Measurements from ENCODE around the gene PDXK. TPM values are rescaled to one million over a fixed set of nuclear protein-coding genes. Genes with fewer than 3 reads are reported as not detected.

Gene PDXK
- total RNA-seq, 3 donors from 2014 or later: 51.5 to 79.2 (median 65.6) TPM

DNA sequence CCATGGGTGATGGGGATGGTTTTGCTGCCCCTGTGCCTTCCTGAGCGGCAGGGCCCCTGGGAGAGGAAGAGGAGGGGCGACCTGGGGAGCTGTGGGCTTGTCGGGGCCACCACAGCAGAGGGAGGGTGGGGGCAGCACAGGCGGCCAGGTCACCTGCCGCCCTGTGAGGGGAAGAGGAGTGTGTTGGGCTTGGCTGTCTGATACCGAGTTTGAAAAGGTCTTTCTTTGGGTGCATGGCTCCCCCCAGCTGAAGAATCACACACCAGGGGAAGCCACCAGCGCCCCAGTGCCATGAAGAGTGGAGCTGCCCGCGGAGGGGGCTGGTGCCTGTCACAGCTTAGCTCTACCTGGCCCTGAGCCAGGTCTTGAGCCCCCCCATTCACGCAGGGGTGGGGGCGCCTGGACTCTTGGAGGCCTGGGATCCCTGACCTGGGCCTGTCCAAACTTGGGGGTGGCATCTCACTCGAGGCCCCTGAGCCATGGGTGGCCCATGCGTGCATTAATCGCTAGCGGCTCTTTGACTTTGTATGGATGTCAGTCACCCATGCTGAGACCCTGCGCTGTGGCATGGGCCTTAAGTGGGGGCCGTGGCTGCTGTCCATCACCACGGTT, 30.8 kb downstream of the PDXK start:
- DNase-seq (ENCODE audit: low spot score in 2 of 2): no peak
- H3K27me3 ChIP-seq: no peaks in the 10 kb centered on the region
- TF ChIP-seq POLR2A (IDR thresholded peaks at IDR 0.05) (no peak), POLR2AphosphoS5 (IDR thresholded peaks at IDR 0.05) (no peak)
- TF ChIP-seq, protein P1, sequence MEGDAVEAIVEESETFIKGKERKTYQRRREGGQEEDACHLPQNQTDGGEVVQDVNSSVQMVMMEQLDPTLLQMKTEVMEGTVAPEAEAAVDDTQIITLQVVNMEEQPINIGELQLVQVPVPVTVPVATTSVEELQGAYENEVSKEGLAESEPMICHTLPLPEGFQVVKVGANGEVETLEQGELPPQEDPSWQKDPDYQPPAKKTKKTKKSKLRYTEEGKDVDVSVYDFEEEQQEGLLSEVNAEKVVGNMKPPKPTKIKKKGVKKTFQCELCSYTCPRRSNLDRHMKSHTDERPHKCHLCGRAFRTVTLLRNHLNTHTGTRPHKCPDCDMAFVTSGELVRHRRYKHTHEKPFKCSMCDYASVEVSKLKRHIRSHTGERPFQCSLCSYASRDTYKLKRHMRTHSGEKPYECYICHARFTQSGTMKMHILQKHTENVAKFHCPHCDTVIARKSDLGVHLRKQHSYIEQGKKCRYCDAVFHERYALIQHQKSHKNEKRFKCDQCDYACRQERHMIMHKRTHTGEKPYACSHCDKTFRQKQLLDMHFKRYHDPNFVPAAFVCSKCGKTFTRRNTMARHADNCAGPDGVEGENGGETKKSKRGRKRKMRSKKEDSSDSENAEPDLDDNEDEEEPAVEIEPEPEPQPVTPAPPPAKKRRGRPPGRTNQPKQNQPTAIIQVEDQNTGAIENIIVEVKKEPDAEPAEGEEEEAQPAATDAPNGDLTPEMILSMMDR (IDR thresholded peaks at IDR 0.05): no peak
- H3K27ac ChIP-seq: no peak overlapping the region
- no peaks in the 10 kb centered on the region for H3K4me1 ChIP-seq
- intact Hi-C loops (cut with DNase I; ENCODE audit: low total_unique reads): no loop called here
- peaks cover 3% of the 10 kb centered on the region for H3K36me3 ChIP-seq
- no peak overlapping the region for H3K4me3 ChIP-seq
- no peaks in the 10 kb centered on the region for H3K9me3 ChIP-seq

DNA sequence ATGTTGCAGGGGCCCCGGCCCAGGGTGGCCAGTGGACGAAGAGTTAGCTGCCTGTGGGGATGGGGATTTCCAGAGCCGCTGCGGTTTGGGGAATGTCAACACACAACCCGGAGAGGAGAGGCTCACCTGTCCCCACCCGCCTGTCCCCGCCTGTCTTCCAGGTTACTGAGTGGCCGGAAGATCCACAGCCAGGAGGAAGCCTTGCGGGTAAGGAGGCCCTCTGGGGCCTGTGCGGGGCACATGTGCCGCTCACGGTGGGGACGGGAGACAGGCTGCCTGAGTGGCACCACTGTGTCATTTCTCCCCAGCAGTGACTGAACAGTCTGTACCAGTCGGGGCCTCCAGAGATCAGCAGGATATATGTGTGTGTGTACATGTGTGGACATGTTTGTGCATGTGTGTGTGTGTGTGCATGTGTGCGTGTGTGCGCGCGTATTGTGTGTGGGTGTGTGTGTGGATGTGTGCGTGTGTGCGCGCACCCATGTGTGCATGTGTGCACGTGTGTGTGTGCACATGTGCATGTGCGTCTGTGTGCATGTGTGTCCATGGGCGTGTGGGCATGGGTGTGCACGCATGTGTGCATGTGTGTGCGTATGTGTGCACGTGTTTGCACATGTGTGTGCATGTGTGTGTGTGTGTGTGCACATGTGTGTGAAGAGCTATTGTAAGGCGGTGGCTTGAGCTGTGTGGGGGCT, 31.6 kb downstream of the PDXK start:
- no peak overlapping the region for H3K4me3 ChIP-seq
- no peaks in the 10 kb centered on the region for H3K27me3 ChIP-seq
- no peak overlapping the region for H3K27ac ChIP-seq
- no peaks in the 10 kb centered on the region for H3K4me1 ChIP-seq
- no peaks in the 10 kb centered on the region for H3K9me3 ChIP-seq
- DNase-seq (ENCODE audit: low spot score in 2 of 2): no peak
- H3K36me3 ChIP-seq: peaks cover 3% of the 10 kb centered on the region
- intact Hi-C loops (cut with DNase I; ENCODE audit: low total_unique reads): no loop called here
- TF ChIP-seq, protein P1 (IDR thresholded peaks at IDR 0.05): no peak
- no peak for TF ChIP-seq POLR2A (IDR thresholded peaks at IDR 0.05)
- no peak for TF ChIP-seq POLR2AphosphoS5 (IDR thresholded peaks at IDR 0.05)

DNA sequence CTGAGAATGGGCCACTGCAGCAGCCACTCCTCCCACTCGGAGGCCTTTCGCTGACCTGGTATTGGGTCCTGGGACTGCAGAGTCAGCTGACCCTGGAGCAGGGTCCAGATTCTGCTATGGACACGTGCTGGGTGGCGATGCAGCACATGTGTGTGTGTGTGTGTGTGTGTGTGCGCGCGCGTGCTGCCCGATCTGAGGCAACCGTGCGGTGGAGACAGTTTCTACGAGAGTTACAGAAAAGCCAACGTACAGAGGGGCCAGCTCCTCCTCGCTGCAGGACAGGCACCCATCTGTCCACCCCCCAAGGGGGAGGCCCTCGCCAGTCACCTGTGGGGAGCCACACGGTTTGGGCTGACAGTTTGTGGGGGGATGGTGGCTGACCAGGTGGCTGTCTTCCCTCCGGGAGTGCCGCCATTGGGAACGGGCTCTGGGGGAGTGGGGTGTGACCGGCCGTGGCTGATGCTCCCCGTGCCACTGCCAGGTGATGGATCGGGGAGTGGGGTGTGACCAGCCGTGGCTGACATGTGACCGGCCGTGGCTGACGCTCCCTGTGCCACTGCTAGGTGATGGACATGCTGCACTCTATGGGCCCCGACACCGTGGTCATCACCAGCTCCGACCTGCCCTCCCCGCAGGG, 33.1 kb downstream of the PDXK start:
- H3K4me1 ChIP-seq: peaks cover 0 to 6% of the 10 kb centered on the region in 2 donors
- no peak for TF ChIP-seq POLR2AphosphoS5 (IDR thresholded peaks at IDR 0.05)
- TF ChIP-seq, protein P1 (IDR thresholded peaks at IDR 0.05): no peak
- no peak for TF ChIP-seq POLR2A (IDR thresholded peaks at IDR 0.05)
- peaks cover 2% of the 10 kb centered on the region for H3K36me3 ChIP-seq
- intact Hi-C loops (cut with DNase I; ENCODE audit: low total_unique reads): no loop called here
- H3K27me3 ChIP-seq: no peaks in the 10 kb centered on the region
- H3K9me3 ChIP-seq: no peaks in the 10 kb centered on the region
- DNase-seq (ENCODE audit: low spot score in 2 of 2): no peak
- no peak overlapping the region for H3K4me3 ChIP-seq
- H3K27ac ChIP-seq: no peak overlapping the region

DNA sequence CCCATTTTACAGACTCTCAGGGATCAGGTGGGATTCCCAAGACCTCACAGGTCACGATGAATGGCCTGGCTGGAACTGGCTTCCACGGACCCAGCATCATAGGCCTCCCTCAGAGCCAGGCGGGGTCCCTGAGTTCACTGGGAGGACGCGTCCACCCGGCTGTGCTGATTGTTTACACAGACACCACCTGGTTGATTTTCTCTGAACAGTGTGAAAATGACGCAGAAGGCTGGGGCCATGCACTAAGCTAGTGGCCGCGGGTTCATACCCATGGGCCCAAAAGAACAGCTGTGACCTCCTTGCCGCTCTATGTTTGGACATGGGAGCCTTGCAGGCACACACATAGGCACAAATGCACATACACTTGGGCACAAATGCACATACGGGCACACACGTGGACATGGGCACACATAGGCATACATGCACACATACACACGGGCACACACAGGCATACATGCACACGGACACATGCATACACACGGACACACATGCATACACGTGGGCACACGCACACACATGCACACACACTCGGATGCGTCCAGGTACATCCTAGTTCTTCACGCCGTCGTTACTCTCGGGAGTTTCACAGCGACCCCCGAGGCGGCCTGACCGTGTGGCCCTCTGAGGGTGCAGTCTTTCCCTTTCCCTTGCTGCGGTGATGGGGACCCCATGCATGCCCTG, 34.0 kb downstream of the PDXK start:
- Histone ChIP-seq H3K27ac (no peak overlapping the region), H3K9me3 (no peaks in the 10 kb centered on the region), H3K4me1 (peaks cover 0 to 12% of the 10 kb centered on the region in 2 donors), H3K27me3 (no peaks in the 10 kb centered on the region), H3K36me3 (no peaks in the 10 kb centered on the region), H3K4me3 (no peak overlapping the region)
- no peak for TF ChIP-seq POLR2AphosphoS5 (IDR thresholded peaks at IDR 0.05)
- TF ChIP-seq, protein P1 (IDR thresholded peaks at IDR 0.05): no peak
- DNase-seq (ENCODE audit: low spot score in 2 of 2): no peak
- intact Hi-C loops (cut with DNase I; ENCODE audit: low total_unique reads): no loop called here

DNA sequence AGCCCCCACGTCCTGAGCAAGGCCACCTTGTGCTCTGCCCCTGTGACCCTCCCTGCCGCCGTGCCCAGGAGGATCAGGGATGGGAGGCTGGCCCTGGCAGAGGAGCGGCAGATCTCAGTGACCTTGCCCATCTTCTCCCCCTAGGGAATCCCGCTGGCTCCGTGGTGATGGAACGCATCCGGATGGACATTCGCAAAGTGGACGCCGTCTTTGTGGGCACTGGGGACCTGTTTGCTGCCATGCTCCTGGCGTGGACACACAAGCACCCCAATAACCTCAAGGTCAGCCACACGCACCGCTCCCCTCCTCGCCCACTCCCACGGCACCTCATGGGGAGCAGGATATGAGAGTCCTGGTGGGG, 34.5 kb downstream of the PDXK start:
- Histone ChIP-seq H3K27me3 (no peaks in the 10 kb centered on the region), H3K27ac (no peak overlapping the region), H3K4me3 (no peak overlapping the region), H3K36me3 (no peaks in the 10 kb centered on the region), H3K9me3 (no peaks in the 10 kb centered on the region), H3K4me1 (peaks cover 0 to 12% of the 10 kb centered on the region in 2 donors)
- TF ChIP-seq POLR2A (IDR thresholded peaks at IDR 0.05) (no peak), POLR2AphosphoS5 (IDR thresholded peaks at IDR 0.05) (no peak)
- TF ChIP-seq, protein P1 (IDR thresholded peaks at IDR 0.05): no peak
- intact Hi-C loops (cut with DNase I; ENCODE audit: low total_unique reads): no loop called here
- no peak for DNase-seq (ENCODE audit: low spot score in 2 of 2)

All from breast epithelium (tissue), 4 donors.